A673 (cell line): ENCODE measurements around the gene ODAD2.

Experiments
- EZH2 ChIP-seq: fragments of 200-600 bp; sonication (generic); IDR thresholded peaks from 2 replicates; pipeline ENCODE4 v1.6.1; 2017; ENCODE audit warnings: borderline replicate concordance, low read depth, mild to moderate bottlenecking, mixed read lengths, antibody characterized with exemption, low read length; ENCODE audit not compliant: poor library complexity, severe bottlenecking
- TF ChIP-seq, protein P1 (sequence below): fragments of 300-800, 200-600 bp; sonication (generic); conservative IDR thresholded peaks from 2 replicates; pipeline ENCODE4 v1.5.1; 2017; ENCODE audit warnings: low read depth, mild to moderate bottlenecking, antibody characterized with exemption, low read length, moderate library complexity, mixed read lengths

DNA sequence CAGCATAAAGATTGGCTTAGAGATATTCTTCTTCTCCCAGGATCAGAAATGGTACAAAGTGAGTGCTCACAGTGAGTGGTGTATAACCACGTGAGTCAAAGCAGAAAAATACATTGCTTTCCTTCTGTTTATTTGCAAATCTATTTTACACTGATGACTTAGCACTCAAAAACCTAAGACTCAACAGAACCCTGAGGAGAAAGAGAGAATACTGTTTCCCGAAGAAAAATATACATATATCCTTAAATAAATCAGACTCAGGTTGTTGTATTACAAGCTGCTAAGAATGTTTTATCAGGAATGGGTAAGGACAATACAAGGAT, 48.7 kb downstream of the ODAD2 start:
- TF ChIP-seq, protein P1, sequence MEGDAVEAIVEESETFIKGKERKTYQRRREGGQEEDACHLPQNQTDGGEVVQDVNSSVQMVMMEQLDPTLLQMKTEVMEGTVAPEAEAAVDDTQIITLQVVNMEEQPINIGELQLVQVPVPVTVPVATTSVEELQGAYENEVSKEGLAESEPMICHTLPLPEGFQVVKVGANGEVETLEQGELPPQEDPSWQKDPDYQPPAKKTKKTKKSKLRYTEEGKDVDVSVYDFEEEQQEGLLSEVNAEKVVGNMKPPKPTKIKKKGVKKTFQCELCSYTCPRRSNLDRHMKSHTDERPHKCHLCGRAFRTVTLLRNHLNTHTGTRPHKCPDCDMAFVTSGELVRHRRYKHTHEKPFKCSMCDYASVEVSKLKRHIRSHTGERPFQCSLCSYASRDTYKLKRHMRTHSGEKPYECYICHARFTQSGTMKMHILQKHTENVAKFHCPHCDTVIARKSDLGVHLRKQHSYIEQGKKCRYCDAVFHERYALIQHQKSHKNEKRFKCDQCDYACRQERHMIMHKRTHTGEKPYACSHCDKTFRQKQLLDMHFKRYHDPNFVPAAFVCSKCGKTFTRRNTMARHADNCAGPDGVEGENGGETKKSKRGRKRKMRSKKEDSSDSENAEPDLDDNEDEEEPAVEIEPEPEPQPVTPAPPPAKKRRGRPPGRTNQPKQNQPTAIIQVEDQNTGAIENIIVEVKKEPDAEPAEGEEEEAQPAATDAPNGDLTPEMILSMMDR = no peak
- no peak for TF ChIP-seq EZH2
